ENCODE measurements around the gene VEGFA.
A peak's percentile ranks its signal among the peaks of the same experiment; 100 is the strongest.

Gene VEGFA

DNA sequence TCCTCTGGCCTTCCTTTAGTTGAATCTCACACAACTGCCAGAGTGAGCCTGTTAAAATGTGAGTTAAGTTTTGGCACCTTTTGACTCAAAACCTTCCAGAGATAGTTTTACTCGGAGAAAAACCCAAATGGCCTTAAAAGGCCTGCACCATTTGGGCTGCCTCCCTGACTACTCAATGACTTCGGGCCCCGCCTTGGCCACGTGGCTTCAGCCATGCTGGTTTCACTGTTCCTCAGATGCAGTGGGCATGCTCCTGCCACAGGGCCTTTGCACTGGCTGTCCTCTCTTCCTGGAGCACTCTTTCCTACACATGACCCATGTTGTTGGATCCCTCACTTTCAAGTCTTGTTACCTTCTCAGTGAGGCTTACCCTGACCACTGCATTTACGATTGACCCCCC lies 18.3 kb downstream of the VEGFA start:
- DNase-seq: no peak

DNA sequence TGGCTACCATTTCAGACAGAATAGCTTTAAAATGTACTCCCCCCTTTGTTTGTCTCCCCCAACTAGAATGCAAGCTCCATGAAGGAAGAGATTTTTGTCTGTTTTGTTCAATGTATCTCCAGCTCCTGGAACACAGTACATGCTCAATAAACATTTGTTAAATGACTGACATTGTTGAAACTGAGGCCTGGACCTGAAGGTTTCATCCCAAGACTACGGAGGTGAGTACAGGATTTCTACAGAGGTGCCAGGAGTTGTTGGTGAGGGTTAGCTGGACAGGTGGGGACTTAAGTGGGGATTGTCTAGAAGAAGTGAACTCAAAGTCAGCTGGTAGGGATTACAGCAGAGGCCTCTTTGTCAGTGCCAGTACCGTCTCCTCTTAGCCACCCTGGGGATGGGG lies 19.4 kb downstream of the VEGFA start:
- DNase-seq: no peak

DNA sequence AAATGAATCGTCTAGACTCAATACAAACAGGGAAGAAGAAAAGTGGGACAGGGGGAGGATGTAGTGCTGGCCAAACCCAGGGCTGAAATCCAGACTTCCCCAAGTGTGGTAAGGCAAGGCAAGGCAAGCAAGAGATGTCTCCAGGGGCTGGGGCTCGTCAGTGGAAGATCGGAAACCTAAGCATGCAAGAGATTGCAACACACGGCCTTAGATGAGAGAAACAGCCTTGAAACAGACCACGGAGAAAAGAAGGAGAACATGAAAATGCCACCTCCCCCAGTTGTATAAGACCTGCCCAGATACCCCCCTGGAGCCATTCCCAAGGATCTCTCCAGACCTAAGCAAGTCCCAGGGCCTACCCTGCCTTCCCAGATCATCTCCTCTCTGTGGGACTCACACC lies 20.0 kb downstream of the VEGFA start:
- no peak for DNase-seq

DNA sequence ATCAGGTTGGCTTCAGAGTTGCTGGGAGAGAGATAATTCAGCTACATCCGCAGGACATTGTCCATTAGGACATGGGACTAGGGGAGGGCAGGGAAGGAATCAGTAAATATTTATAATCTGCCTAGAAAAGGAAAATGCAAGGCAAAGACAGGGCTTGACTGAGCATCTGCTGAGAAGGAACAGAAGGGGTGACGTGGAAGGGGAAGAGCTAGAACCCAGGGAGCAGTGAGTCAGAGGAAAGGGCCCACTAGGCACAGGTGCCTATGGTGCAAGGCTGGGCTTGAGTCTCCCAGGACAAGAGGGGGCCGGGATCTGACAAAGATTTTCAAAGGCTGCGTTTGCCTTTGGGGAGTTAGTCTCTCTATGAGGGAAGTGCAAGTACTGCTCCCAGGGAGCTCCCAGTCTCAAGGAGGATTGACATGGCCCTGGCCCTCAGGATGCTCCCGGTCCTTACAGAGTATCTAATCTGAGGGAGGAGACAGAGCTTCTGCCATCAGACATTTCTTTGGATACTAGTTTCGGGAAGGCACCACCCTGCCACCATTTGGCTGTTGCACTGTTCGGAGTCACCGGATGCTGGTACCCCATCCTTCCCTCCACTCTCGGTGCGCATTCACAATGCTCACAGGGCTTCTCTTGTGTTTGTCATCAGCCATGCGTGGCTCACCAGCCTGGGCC lies 21.9 kb downstream of the VEGFA start:
- no peak for DNase-seq

DNA sequence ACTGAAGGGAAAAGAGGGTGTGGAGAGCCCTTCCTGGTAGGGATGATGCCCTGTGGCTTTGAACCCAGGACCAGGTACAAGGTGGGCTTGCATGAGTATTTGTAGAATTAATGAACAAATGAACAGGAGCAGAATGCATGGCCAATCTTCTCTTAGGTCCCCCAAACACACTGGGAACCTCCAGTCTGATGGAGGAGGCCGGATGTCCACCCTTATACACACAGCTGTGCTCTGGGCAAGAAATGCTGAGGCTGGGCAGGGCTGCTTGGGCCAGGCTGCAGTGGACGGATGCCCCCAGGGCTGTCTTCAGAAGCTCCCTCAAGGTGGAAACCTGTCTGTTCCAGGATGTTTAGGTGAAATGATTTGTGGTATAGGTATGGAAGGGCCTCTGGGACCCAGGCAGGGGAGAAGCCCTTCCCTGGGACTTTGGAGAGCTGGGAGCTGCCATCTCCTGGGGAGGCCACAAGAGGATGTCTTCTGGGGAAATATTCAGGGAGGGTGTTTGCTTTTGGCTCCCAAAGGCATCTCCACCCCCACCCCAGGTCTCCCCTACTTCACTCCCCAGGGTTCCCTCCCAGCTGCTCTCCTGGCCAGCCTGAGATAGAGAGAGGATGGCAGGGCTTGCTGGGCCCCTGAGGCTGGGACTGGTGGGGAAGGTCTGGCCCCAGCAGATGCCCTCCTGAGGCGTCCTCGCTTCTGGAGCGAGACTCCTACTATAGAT lies 23.3 kb downstream of the VEGFA start:
- no peak for DNase-seq

DNA sequence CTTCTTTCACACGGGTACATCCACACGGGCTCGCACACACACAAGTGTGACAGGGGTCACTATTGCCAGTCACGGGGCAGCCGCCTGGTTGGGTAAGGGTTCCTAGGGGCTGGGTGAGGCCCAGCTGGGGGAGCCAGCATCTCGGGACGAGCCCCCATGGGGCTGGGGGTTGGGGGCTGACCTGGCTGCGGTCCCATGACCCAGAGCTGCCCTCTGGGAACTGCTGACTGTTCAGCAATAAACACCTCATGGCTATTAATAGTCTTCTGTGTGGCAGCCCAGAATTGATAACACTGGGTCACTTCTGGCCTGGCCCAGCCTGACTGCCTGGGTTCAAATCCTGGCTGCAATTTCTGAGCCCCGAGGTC lies 23.8 kb downstream of the VEGFA start:
- no peak for DNase-seq

DNA sequence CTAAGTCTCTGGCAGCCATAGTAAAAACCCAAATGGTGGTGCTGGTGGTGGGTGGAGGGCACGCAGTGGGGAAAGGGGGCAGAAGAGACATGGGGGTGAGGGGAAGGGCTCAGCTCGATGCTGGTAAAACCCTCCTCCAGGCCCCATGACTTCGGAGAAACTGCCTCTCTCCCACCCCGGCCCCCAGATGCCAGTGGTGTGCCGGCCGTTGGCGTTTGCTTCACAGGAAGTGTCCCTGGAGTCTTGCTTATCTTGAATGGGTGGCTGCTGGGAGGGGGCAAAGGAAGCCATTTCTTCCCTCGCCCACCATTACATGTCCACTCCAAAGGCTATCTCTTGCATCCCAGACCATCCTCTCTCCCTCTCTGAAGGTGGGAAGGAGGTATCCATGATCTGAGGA lies 25.4 kb downstream of the VEGFA start:
- DNase-seq: no peak

DNA sequence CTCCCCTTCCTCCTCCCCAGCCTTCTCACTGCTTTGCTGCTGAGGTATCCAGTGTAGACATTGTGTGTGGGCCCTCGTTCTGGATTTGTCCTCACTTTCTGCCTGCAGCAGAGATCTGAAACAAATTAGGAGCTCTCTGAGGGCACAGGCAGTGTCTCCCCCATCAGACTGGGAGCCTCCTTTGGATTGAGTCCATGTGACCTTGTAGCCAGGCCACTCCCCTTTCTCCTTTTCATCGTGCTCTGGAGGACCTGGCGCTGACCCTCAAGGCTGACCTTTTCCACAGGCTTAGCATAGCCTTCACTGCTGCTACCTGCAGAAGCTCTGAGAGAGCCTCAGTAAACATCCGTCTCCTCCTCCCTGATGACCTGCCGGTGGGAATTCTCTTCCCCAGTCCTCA lies 26.2 kb downstream of the VEGFA start:
- DNase-seq: no peak

DNA sequence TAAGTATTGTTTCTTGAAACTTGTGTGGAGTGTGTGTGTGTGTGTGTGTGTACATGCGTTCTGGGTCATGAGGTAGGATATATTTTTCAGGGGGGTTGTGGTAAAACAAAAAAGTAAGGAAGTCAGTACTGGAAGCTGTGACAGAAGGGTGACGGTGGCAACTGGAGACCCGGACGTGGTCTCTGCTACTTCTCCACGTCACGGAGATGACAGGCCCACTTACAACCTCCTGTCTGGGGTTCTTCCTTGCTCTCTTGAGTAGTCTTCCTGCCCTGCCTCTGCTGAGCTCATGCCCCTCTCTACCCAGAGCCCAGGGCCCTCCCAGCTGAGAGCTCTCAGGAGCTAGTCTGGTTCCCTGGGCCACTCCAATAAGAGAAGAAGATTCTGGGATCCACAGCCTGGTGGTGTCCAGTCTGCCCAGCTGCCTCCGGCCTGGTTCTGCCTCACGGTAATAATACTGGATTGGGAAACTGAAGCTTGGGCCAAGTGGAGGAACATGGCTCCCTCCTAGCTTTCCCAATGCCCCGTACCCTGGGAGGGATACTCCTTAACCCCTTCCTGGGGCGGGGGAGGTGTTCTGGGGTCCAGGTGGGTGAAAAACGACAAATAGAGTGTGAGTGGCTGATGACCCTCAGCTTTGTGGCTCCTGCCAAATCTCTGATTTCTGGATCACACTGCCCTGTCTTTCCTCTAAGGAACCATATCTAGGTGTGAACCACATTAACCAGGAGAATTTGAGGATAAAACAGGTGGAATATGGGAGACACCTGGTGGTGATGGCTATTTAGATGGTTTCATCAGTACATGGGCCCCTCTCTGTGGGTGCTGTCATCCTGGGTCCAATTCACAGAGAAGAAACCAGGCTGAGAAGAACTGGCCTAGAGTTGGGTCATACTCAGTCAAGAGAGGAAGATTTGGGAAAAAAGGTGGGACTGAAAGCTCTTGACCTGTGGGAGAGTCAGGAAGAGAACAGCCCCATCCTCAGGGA lies 27.2 kb downstream of the VEGFA start:
- DNase-seq: no peak

DNA sequence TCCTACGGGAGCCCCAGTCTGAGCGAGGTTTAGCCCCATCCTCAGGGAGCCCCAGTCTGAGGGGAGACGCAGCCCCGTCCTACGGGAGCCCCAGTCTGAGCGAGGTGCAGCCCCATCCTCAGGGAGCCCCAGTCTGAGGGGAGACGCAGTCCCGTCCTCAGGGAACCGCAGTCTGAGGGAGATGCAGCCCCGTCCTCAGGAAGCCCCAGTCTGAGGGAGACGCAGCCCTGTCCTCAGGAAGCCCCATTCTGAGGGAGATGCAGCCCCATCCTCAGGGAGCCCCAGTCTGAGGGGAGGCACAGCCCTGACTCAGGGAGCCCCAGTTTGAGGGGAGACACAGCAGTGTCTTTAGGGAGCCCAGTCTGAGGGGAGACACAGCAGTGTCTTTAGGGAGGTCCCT lies 27.9 kb downstream of the VEGFA start:
- no peak for DNase-seq

DNA sequence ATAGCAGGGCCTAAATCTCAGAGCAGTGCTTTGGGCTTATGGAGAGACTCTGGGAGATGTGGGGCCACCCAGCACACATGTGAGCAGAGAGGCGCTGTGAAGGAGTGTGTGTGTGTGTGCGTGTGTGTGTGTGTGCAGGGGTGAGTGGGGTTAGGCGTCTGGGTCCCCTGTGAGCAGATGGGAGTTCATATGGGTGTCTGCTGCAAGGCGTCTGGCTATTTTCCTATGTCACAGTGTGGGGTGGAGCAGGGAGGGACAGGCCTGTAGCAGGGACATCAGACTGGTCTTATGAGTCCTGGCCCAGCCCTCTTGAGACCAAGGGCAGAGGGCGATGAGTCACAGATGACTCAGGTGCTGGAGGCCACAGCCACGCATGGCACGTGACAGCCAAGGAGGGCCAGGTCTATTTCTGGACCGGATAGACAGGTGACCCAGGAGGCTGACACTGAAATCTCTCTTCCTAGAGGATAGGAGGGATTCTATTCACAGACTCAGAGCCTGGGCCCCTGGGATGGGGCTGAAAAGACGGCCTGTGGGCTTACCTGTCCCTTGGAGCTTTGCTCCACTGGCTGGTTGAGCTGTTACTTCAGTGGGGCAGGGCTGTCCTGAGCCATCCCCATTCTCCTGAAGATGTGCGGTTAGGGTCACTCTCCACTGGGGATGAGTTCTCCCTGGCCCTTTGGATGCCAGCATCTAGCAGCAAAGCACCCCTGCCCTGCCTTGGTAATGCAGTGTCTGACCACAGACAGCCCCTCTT lies 28.9 kb downstream of the VEGFA start:
- peak; percentile 8 for DNase-seq

DNA sequence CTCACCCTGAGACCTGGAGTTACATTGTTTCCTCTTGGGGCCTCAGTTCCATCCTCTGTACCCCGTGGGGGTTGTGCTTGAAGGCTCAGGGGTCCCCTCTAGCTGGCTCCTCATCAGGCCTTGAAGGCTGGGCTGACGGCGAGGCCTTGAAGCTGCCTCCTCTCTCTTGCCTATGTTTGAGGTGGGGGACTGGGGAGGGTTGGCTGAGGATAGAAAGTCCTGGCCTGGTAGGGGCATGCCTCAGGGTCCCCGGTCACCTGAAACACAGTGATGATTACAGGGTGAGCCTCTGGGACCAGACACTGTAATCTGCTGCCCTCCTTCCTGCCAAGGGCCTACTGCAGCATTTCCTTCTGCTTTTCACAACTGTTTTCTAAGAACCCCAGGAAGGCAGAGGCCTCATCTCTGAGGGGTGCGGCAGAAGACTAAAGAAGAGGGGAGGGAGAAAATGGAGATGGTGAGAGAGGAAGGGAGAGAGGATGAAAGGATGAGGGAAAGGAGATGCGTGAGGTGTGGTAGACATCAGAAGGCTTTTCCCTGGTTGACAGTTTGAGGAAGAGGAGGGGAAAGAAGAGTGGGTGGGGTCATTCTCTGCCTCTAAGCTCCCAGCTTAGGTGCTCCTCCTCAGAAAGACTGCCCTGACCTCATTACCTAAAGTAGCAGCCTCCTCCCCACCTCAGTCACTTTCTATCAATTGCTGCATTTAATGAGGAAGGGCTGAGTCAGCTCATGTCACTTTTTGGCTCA lies 29.7 kb downstream of the VEGFA start:
- DNase-seq: no peak

DNA sequence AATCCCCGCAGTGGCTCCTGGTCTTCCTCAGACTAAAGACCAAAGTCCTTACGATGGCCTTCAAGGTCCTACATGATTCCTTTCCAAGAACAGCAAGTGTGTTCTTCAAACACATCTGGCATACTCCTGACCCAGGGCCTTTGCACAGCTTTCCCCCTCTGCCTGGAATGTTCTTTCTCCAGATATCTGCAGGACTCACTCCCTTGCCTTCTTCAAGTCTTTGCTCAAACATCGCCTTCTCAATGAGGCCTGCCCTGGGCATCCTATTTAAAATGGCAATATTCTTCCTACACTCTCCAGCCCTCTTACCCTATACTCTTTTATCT lies 30.2 kb downstream of the VEGFA start:
- no peak for DNase-seq

DNA sequence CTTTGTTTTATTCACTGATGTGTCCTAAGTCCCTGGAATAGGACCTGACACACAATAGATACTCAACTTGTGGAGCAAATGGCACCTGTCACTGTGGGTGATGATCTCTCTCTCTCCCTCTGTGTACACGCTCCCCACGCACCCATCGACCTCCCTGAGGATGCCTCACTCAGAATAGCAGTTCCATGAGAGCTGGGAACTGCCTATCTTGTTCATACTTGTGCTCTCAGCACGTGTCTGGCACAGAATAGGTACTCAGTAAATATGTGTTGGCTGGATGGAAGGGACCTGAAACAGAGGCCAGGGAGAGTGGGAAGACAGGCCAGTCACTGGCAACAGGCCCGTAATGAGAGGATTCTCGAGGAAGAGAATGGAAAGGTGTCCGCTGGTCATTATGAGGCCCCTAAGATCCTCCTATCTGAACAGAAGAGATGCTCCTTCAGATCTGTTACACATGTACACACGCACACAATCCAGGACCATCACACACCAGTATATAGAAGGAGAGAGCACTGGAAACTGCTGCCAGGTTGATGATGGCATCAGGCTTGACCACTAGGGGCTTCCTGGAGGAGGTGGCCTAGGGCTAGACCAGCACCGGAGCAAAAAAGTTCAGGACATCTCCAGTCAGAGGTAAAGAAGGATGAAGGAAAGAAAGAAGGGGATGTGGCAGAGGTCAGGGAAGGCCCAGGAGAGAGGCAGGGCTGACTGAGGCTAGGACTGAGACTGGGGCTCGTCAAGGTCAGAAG lies 30.9 kb downstream of the VEGFA start:
- no peak for DNase-seq

DNA sequence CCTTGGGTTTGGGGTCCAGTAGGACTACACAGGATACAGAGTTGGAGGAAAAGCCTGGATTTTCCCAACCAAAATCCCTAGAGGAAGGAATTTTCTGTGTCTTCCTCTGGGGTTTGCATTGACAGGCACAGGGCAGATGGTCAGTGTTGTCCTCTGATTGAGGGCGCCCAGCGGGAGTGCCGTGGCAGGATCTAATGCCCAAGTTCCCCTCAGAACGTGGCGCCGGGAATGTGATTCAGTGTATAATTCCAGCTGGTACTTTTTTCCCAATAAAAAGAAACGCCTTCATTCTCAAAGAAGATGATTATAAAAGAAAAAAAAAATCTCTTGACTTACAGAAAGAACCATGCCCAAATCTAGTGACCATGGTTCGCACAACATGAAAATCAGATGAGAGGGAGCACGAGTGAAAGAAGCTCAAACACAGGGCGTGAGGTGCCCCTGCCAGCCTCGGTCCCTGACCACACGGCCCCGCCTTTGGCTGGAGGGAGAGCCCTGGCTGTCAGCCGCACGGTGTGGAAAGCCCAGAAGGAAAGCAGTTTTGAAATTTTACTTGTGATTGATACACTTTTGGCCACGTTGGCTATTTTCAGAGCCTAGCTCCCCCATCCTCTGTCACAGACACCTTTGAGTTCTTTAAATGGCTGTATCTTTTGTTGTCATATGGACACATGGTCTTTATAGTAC lies 31.6 kb downstream of the VEGFA start:
- DNase-seq: no peak

DNA sequence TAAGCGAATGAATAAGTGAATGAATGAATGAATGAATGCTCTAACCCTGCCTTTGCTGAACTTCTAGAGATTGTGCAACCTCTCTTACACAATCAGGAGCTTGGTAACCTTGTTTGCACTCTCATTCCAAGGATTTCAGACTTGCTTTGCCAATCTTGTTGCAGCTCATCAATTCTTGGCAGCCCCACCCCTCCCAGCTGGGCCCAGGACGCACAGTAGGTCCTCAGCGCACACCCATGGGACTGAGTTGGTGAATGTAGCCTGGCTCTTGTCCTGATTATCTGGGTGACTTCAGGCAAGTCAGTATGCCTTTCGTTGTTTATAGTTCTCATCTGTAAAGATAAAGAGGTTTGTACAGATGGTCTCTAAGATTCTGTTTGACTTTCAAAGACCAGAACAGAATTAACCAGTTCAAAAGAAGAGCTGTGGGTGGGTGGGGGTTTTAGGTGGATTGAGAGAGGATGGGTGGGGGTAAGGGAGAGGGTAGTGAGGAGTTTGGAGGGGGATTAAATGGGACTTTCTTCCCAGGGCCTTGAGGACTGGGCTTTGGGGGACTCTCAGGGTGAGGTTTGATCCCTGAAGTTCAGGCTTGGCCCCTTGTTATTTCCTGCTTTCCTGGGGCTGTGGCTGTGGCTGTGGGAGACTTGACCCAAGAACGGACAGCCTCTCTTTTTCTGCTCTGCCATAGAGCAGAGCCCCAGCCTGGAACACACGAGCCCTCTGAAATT lies 33.2 kb downstream of the VEGFA start:
- no peak for DNase-seq

DNA sequence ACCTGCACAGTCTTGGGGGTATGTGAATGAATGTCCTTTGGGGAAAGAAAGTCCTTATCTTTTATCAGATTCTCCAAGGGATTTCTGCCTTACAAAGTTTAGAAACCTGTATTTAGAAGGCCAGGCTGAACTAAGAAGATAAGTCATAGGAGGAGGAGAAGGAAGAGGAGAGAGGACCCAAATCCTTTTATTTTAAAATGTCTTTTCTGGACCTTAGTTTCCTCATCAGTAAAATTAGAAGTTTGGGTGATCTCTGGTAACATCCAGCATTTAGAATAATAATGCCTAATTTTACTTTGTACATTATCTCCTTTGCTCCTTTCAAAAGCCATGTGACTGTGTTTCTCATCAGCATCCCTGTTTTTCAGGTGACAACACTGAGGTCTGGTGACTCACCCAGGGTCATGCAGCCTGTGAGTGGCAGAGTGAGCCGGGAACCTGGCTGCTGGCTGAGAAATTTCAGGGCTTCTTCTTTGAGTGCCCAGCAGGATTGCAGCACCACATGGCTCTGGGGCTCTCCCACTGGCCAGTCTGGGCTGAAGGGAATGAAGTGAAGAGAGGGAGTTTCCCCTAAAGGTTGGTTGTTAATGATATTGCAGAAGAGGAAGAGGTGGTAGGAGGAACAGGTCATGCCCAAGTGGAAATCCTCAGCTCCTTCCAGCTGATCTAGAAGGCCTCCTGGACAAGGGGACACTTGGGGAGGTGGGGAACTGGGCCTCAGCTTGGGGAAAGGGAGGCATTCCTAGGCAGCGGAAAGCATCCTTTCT lies 34.0 kb downstream of the VEGFA start:
- DNase-seq: no peak

DNA sequence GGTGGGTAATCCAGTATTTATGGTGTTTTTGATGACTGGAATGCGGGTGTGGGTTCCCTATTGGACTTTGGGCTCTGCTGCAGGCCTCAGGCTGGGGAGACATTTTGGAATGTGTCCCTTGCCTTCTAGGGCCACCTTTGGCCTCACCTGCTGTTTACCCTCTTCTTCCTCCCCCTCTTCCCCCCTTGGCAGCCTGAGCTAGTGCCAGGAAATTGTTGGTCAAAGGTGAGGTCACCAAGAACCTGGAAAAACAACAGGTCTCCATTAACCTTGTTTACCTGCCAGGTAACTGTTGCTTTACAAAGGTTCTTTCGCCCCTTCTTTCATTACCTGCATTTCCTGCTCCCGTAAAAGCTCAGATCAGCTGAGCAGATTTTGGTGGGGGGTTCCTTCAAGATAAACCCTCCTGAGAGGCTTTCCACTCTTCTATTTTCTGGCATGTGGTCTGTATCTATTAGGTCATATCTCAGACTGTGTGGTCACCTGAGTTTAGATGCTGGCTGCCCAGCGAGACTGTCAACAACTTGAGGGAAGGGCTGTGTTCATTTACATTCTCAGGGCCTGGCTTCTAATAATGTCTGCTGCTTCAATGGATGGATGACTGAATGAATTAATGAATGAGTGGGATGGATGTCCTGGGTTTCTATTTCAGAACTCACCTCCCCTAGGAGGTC lies 34.7 kb downstream of the VEGFA start:
- DNase-seq: no peak

DNA sequence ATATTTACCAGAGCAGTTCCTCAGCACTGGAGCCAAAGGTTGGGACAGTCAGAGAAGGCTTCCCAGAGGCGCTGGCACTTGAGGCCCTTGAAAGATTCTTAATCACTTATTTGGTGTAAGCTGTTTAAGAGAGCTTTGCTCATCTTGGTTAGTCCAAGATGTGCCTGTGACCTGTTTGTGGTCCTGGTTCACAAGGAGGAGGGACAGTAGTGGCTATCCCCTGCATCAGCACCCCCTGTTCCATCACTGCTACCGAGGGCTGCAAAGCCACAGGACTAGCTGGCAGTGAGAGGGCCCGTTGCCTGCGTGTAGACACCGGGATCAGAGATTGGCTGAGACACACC lies 35.7 kb downstream of the VEGFA start:
- DNase-seq: no peak

Data from CD4-positive, alpha-beta T cell treated with Interleukin-4 for 4 hours (primary cell).